CD4-positive, alpha-beta T cell treated with Interferon gamma for 1 hour (primary cell): ENCODE data around the gene GLI3.

Experiments
- DNase-seq: peaks from one replicate; pipeline ENCODE4 v3.0.0-alpha.2; 2020

Gene GLI3

GRCh38 chr7:42071372-42072261 is 165.4 kb downstream of the GLI3 start:
- DNase-seq = no peak

DNA sequence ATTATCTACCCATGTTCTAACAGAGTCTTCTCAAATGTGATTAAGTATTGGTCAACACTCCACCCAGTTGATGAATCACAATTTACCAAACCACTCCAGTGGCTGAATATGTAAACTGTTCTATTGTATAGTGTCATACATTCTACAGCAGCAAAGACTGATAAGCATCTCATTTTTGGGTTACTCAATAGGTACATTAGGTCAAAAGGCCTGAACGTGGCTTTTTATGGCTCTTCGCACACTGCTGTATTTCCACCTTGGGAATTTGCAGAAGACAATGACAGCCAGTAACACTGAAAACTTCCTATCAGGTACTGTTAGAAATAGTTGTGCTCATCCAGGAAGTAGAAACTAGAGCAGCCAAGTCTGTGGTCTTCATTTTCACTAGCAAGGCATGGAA is 166.9 kb downstream of the GLI3 start:
- no peak for DNase-seq

- no peak for DNase-seq
Observed at GRCh38 chr7:42069590-42069989, 167.4 kb downstream of the GLI3 start.

DNA sequence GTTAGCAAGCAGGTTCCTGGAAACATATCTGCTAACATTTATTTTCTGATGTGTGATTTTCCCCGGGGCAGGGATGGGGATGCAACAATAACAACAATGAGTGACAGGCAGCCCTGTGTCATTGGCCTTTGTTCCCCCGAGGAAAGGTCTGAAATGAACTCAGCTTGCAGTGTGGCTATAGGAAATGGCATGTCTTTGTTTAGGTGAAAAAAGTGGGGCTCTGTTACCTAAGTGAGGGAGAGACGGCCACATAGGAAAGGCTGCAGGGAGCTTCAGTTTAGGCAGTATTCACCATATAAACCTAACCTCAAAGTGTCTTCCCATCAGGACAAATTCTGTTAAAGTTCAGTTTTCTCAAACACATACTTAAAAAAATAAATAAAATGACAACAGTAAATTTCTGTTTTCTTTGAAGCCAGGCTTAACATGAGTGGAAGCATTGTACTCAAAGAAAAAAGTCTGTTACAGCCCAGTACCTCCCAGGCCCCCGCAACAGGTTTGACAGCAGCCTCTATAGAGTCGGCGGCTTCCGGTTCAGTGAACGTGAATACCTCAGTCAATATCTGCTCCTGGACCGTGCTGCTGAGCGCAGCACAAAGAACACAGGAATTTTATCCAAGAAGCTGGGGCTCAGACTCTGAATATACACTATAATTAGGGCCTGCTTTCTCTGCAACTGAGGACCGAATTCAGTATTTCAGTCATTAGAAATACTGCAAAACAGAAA is 168.3 kb downstream of the GLI3 start:
- no peak for DNase-seq

GRCh38 chr7:42065942-42066341 is 171.1 kb downstream of the GLI3 start:
- DNase-seq = no peak

- no peak for DNase-seq
Observed at GRCh38 chr7:42065015-42065414, 172.0 kb downstream of the GLI3 start.

DNA sequence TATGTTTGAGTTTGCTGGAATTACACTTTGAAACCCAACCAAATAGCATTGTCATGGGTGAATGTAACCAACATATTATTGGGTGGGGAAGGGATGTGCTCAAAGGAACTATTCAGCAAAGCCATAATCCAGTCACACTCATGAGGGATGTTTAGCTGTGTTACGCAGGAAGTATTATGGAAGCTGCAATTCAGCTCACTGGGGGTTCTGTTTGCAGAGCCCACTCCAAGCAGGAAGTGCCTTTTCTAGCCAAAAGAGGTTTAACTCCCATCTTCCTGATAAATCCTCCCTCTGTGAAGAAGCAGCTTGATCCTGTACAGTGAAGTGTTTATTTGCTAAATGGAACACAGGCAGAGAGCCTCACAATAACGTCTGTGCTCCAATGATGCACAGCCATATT is 172.5 kb downstream of the GLI3 start:
- DNase-seq = no peak

GRCh38 chr7:42059275-42059674 is 177.7 kb downstream of the GLI3 start:
- DNase-seq = no peak

- DNase-seq = no peak
Observed at GRCh38 chr7:42057331-42057730, 179.7 kb downstream of the GLI3 start.

DNA sequence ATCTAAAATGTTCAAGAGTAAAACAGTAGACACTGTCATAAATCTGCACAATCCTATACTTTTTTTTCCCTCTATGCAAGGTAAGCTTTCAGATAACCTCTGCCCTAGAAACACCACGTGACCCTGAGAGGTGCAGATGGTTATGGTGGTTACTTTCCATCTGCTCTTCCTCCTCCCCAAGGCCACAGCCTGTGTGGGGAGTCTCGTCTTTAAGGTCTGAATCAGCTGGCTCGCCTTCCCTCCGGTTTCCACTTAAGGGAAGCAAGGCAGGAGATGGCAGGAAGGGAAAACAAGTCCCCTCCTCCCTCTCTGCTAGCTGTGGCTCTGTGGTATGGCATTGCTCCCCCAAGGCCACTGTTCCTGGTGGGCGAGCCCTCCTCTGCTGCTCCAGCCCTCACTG is 181.8 kb downstream of the GLI3 start:
- no peak for DNase-seq

DNA sequence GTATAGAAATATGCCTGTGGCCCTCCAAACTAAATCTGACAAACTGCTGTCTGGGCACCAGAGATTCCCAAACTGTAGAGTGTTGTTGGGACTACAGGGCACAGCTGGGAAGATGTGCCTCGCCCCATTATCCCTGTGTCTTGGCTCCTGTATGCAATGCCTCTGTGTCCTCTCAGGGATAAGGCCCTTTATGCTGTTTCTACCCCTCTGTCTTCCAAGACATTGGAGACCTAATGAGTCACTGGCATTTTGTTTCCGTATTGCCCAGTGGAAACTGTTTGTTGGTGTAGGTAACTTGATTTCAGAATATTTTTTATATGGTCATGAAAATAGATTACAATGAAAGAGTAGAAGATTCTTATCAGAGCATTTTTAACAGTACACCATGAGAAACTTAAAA is 183.2 kb downstream of the GLI3 start:
- DNase-seq = no peak

- no peak for DNase-seq
Observed at GRCh38 chr7:42049761-42050160, 187.2 kb downstream of the GLI3 start.

GRCh38 chr7:42046483-42046882 is 190.5 kb downstream of the GLI3 start:
- no peak for DNase-seq

DNA sequence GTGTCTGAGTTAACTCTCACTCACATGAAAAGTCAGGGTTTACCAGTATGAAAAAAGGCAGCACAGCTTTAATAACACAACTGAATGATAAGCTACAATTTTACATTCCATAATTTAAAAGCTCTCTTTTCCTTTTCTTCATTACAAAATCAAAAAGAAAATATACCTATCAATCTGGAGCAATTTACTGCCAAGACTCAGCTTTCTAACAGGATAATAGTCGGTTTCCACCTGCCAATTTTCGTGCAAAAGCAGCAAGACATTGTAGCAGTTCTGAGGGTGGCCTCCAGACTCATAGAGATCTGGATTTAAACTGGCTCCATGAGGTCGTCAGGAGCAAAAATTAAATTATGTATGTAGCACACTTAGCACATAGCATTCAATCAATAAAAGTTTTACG is 191.0 kb downstream of the GLI3 start:
- no peak for DNase-seq

- no peak for DNase-seq
Observed at GRCh38 chr7:42039921-42040320, 197.1 kb downstream of the GLI3 start.

DNA sequence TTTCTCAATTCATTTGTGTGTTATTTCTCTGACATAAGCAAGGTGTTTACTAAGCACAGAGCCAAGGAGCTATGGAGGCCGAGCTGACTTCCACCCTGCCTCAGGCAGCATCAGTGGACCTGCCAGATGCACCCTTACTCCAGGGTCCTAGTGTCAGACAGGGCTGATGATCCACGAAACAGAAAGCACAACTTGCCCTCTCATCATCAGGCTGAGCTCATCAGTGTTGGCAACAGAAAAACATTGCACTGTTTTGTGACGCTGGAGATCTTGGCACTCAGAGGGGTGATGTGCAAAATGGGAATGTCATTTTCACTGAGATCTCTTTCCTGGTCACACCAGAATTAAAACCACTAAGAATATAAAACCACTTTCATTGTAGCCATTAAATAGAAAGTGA is 201.8 kb downstream of the GLI3 start:
- DNase-seq = no peak

DNA sequence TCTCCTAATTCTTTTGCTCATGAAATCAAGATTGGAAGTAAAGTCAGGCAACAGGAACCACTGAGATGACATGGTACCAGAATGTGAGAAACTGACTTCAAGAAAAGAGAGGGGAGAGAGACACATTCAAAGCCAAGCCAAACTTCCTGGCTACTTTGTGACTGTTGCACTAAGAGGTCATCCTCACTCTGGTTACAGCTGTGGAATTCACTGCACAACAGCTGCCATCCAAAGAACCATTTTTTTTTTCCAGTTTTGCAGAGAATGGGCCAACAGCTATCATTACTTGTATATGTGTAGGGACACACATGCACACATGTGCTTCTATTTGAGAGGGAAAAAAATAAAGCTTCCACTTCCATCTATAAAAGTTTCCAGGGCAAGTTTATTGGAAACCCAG is 203.5 kb downstream of the GLI3 start:
- DNase-seq = no peak

DNA sequence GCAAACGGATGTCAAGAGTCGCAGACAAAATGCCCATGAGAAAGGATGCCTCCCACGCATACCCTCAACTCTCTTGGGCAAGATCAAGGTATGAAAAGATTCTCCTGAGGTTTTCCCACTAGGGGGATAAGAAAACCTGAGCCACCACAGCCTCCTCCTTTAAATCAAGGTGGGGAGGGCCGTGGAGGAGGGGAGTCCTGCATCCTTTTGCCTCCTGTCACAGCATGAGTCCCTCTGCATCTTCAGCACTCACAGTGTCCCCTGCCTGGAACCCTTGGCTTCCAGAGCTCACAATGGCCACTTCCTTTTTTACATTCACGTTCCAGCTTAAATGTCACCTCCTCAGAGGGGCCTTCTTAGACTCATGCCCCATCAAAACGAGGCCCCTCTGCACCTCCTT is 207.6 kb downstream of the GLI3 start:
- DNase-seq = no peak

DNA sequence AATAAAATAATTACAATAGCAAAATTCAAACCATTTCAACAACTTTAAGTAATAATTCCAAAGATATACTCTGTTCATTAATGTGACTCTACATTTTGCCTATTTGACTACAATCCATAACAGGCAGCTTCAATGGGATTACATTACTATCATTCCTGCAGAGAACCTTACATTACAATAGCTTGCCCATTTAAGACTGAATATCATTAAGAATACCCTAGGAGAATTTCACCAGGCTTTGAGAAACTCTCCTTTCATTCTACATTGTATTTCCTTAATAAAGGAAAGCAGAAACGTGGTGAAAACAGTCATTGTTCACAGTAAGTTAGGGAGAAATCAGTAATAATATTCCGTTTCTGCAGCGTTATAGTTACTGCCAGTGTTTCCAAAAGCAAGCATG is 209.5 kb downstream of the GLI3 start:
- no peak for DNase-seq

DNA sequence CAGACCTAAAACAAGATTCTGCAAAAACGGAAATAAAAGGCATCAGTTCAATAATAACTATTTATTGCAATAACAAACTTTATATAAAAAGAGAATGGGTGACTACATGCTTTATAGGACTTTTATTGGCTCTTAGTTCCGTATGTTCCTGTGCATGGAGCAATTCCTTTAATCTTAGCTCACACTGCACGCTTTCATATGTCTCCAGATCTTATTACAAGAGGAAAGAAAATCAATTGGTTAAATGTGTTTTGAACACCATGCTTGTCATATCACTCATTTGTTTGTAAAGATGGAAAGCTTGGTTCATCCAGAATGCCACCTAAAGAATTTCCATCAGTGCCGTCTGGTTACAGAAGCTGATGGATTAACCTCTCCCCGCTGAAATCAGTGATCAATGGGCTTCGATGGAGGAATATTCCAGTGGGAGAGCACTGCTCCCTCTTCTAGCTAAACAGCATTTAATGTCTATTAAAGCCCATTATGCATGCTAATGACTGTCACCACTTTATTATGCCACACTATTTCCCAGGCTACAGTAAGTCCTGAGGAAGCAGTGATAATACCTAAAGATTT is 210.3 kb downstream of the GLI3 start:
- no peak for DNase-seq

DNA sequence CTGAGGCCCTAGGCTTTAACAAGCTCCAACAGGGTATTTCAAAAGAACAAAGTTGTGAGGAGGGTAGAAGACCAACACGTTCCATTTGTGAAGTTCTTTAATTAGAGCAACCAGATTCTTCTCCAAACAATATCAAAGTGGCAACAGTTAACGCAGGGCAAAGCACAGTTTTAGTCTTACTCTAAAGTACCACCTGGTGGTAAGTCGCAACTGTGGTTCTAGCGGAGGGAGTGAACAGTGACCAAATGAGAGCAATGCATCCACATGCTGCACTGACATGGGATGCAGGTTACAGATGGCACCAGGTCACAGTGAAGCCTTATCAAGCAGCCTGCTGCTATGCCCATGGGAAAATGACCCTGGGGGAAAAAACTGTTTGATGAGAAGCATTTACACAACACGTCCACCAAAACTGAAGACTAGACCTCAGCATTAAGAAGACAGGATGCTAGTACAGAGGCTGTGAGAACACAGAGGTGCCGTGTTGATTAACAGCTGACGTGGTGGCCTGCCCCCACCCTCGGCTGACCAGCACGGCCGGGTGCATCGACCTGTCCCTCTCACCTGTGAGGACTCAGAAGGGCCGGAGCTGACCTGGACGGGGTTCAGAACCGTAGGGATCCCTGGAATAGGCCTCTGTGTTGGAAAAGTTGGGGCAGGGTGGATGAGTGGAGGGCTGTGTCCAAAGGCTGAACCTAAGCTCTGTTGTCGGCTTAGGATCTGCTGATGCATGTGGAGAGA is 211.2 kb downstream of the GLI3 start:
- no peak for DNase-seq

- no peak for DNase-seq
Observed at GRCh38 chr7:42024537-42024936, 212.5 kb downstream of the GLI3 start.

- no peak for DNase-seq
Observed at GRCh38 chr7:42023262-42023661, 213.7 kb downstream of the GLI3 start.
